Transverse colon (tissue), 4 donors: Measurements from ENCODE around the gene VEGFB. TPM values are rescaled to one million over a fixed set of nuclear protein-coding genes. Genes with fewer than 3 reads are reported as not detected.

Experiments
- DNase-seq: peaks from one replicate; pipeline ENCODE4 v3.0.0-alpha.2; 2019
- H3K27ac ChIP-seq, 4 donors: fragments of 200-600 bp; sonication (generic); 2 replicates each; pipeline ENCODE4 v1.5.1; 2016 to 2018; ENCODE audit warnings: inconsistent platforms in 4 of 4
- H3K27me3 ChIP-seq: fragments of 200-600 bp; sonication (generic); 2 replicates; pipeline ENCODE4 v1.5.1; 2017; ENCODE audit warnings: inconsistent platforms
- H3K36me3 ChIP-seq, 4 donors: fragments of 200-600 bp; sonication (generic); 2 replicates each; pipeline ENCODE4 v1.5.1; 2017 to 2019; ENCODE audit warnings: inconsistent platforms in 4 of 4
- H3K4me1 ChIP-seq, 4 donors: fragments of 200-600 bp; sonication (generic); 2 replicates each; pipeline ENCODE4 v1.5.1; 2017 to 2020; ENCODE audit warnings: inconsistent platforms in 4 of 4
- H3K4me3 ChIP-seq, 4 donors: fragments of 200-600 bp; sonication (generic); 1 replicate in 1 of 4; 2 replicates in 3 of 4; pipeline versions ENCODE4 v1.5.1 to v1.6.1; 2017 to 2019; ENCODE audit warnings: inconsistent platforms in 4 of 4
- H3K9me3 ChIP-seq, 2 donors: fragments of 200-600 bp; sonication (generic); 2 replicates each; pipeline ENCODE4 v1.5.1; 2017 to 2019; ENCODE audit warnings: inconsistent platforms in 2 of 2
- EP300 ChIP-seq: sonication (generic); formaldehyde crosslinking; IDR thresholded peaks from one replicate; pipeline ENCODE4 v1.6.1; 2017; ENCODE audit warnings: antibody characterized with exemption, low read depth
- POLR2A ChIP-seq: fragments of 450-650 bp; IDR thresholded peaks from one replicate; pipeline ENCODE4 v1.6.1; 2016; ENCODE audit warnings: antibody characterized with exemption, mild to moderate bottlenecking, moderate library complexity
- POLR2AphosphoS5 ChIP-seq, 3 donors: sonication (generic); formaldehyde crosslinking; IDR thresholded peaks; one replicate each; pipeline ENCODE4 v1.6.1; 2016; ENCODE audit warnings: antibody characterized with exemption in 3 of 3
- WGBS, 2 donors: methylation state at CpG; one replicate each; pipeline ENCODE4 v1.1.5; 2018; ENCODE audit warnings: low coverage in 1 of 2; 5-methylcytosine and 5-hydroxymethylcytosine counted together
- in situ Hi-C, 4 donors: fragments of 200-750 bp; cut with MboI; loops; one replicate each; pipeline versions ENCODE4 v1.15.0 to v1.15.1; 2017; ENCODE audit warnings: low sequenced_read_pairs in 3 of 4, low pct_ligation_motif_present in 1 of 4, low pct_unique_long_range_greater_than_20kb in 1 of 4
- intact Hi-C: fragments of 100-400 bp; cut with DNase I; formaldehyde crosslinking; loops from one replicate; pipeline ENCODE4 v1.15.1; 2023; ENCODE audit warnings: low total_unique reads
- total RNA-seq, 4 donors: library from RNA; depleted of rRNA; stranded (reverse); fragments of >200 nt; gene quantifications; one replicate each; pipeline ENCODE4 v1.1.0, GENCODE V29; 2016
- TF ChIP-seq, protein P1 (sequence below), 5 experiments: fragments of 200-600 bp in 3 of 5; fragments of 450-650 bp in 2 of 5; sonication (generic) in 3 of 5; IDR thresholded peaks; 1 replicate in 2 of 5; 2 replicates in 3 of 5; pipeline ENCODE4 v1.5.1; 2016 to 2017; ENCODE audit warnings: antibody characterized with exemption in 5 of 5, inconsistent platforms in 3 of 5, mild to moderate bottlenecking in 2 of 5, moderate library complexity in 1 of 5

The VEGFB gene
- total RNA-seq, 4 donors from 2014 or later = 34.0 to 84.9 (median 36.8) TPM

DNA sequence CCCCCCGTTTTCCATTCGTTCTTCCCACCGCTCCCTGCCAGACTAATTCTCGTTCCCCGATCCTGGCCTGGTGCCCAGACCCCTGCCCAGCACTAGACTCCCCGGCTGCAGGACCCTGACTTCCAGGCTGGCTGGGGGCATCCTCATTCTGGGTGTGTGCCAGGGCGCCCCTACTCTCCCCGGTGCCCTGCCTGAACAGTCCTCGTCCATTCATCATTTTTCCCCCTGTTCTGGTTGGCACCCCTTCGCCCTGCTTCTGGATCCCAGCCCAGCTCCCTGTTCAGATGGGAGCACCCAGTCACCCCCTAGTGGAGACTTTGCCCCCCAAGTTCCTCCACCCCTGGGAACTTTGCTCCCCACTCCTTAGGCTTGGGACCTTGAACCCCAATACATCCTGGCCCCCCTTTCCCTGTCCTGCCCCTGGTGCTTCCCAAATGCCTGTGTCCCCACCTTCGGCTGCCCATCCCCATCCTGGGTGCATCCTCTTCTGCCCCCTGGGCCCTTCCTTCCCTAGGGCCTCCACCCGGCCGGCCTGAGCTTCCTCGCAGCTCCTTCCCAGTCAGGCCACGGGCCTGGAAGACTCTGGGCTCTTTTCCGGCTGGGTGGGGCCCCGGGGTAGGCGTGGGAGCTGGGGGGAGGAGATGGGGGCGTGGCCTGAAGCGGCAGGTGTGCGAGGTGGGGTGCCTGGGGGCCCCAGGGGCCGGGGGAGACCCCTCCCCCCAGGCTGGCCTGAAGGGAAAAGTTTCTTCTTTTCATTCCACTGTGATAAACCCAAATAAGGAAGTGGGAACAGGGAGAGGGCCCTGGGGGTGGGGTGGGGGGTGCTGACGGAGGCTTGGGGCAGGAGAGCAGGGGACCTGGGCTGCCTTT, 17.9 kb downstream of the VEGFB start:
- Histone ChIP-seq H3K36me3 (peaks cover 0 to 20% (median 0%) of the 10 kb centered on the region in 4 donors), H3K4me3 (peak overlapping the region; percentile 65 to 91 (median 86)), H3K4me1 (peaks cover 15 to 42% (median 29%) of the 10 kb centered on the region in 4 donors), H3K9me3 (no peaks in the 10 kb centered on the region), H3K27me3 (no peaks in the 10 kb centered on the region), H3K27ac (peak overlapping the region; percentile 84 to 91 (median 88))
- 4 to 6% methylated on average over 10 to 23 of the region's 23 CpGs for WGBS, 2 donors
- intact Hi-C loops = loop anchor here (5.0 kb wide), 1 partner anchor 50 kb away; the partner anchor contains the start of gene CATSPERZ
- TF ChIP-seq POLR2AphosphoS5 (IDR thresholded peaks at IDR 0.05) (peak; percentile 74 to 83 (median 77)), POLR2A (peak; percentile 88), EP300 (no peak)
- TF ChIP-seq, protein P1, sequence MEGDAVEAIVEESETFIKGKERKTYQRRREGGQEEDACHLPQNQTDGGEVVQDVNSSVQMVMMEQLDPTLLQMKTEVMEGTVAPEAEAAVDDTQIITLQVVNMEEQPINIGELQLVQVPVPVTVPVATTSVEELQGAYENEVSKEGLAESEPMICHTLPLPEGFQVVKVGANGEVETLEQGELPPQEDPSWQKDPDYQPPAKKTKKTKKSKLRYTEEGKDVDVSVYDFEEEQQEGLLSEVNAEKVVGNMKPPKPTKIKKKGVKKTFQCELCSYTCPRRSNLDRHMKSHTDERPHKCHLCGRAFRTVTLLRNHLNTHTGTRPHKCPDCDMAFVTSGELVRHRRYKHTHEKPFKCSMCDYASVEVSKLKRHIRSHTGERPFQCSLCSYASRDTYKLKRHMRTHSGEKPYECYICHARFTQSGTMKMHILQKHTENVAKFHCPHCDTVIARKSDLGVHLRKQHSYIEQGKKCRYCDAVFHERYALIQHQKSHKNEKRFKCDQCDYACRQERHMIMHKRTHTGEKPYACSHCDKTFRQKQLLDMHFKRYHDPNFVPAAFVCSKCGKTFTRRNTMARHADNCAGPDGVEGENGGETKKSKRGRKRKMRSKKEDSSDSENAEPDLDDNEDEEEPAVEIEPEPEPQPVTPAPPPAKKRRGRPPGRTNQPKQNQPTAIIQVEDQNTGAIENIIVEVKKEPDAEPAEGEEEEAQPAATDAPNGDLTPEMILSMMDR (IDR thresholded peaks at IDR 0.05) = peak; percentile 31 to 70 (median 50)
- peak; percentile 89 for DNase-seq
- in situ Hi-C loops = no loop called here

DNA sequence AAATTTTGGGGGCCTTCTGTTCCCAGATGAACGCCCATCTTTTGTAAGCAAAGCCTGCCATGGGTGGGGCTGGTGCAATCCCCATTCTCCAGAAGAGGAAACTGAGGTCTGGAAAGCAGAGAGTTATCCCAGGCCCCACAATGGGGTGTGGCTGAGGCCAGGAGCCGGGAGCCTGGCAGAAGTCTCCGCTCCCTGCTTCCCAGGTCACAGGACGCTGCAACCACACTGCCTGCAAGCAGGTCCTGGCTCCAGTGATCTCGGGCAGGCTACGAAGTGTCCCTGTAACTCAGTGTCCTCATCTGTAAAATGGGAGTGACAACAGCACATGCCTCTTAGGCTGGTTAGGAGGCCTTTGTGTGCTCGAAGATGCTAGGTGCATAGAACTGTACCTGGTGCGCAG, 18.7 kb downstream of the VEGFB start:
- no peaks in the 10 kb centered on the region for H3K9me3 ChIP-seq
- H3K4me1 ChIP-seq = peaks cover 15 to 37% (median 23%) of the 10 kb centered on the region in 4 donors
- peak overlapping the region in 2 of 4 donors; percentile 65 to 86 for H3K4me3 ChIP-seq
- in situ Hi-C loops (no loop called here), intact Hi-C loops (loop anchor here (5.0 kb wide), 1 partner anchor 49 kb away; the partner anchor contains the start of gene CATSPERZ)
- TF ChIP-seq EP300 (no peak), POLR2AphosphoS5 (IDR thresholded peaks at IDR 0.05) (no peak), POLR2A (no peak)
- TF ChIP-seq, protein P1 (IDR thresholded peaks at IDR 0.05) = no peak
- peaks cover 0 to 20% (median 0%) of the 10 kb centered on the region in 4 donors for H3K36me3 ChIP-seq
- DNase-seq = no peak
- WGBS, 2 donors = 72% methylated on average over 8 of the region's 8 CpGs; no CpG with 5 or more reads in 1 of the 2 donors
- no peaks in the 10 kb centered on the region for H3K27me3 ChIP-seq
- peak overlapping the region; percentile 84 to 91 (median 88) for H3K27ac ChIP-seq

DNA sequence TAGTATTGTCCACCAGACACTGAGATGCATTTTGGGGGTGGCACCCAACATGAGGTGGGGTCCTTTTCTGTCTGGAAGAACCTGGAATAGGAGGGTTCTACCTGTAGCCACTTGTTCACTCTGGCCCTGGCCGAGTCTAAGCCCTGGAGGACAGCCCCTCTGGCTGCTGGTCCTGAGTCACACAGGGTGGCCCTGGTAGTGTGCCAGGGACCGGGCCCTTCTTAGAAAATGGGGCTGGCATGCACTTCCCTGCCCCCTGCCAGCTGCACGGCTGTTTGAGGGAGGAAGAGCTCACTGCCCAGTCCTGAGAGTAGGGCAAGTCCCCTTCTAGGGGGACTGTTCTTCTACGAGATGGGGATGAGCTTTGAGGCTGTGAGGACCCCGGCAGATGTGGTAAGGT, 19.1 kb downstream of the VEGFB start:
- Histone ChIP-seq H3K9me3 (no peaks in the 10 kb centered on the region), H3K27me3 (no peaks in the 10 kb centered on the region), H3K4me3 (no peak overlapping the region), H3K36me3 (peaks cover 0 to 21% (median 0%) of the 10 kb centered on the region in 4 donors), H3K4me1 (peaks cover 15 to 36% (median 23%) of the 10 kb centered on the region in 4 donors), H3K27ac (peak overlapping the region in 1 of 4 donors; percentile 84)
- intact Hi-C loops (loop anchor here (5.0 kb wide), 1 partner anchor 49 kb away; the partner anchor contains the start of gene CATSPERZ), in situ Hi-C loops (no loop called here)
- peak; percentile 19 for DNase-seq
- 66% methylated on average over 5 of the region's 5 CpGs; no CpG with 5 or more reads in 1 of the 2 donors for WGBS, 2 donors
- TF ChIP-seq EP300 (no peak), POLR2A (no peak), POLR2AphosphoS5 (IDR thresholded peaks at IDR 0.05) (no peak)
- TF ChIP-seq, protein P1 (IDR thresholded peaks at IDR 0.05) = no peak

DNA sequence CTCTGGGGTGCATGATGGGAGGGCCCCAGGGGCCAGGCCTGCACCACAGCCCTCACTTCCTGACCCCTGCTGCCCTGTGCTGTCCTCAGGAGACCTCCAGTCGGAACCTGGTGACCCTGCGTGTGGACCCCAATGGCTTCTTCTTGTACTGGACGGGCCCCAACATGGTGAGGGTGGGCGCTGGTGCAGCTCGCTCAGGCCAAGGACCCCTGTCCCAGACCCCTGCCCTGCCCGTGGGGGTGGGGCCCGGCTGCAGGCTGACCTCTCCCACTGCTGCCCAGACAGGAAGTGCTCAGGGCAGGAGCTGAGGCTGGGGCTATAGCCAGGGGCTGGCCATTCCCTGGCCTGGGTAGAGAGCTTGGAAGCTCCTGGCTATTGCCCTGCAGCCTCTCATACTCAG, 19.9 kb downstream of the VEGFB start:
- 86% methylated on average over 7 of the region's 7 CpGs; no CpG with 5 or more reads in 1 of the 2 donors for WGBS, 2 donors
- in situ Hi-C loops = no loop called here
- no peak overlapping the region for H3K4me3 ChIP-seq
- TF ChIP-seq, protein P1 (IDR thresholded peaks at IDR 0.05) = no peak
- no peak for TF ChIP-seq POLR2AphosphoS5 (IDR thresholded peaks at IDR 0.05)
- intact Hi-C loops = loop anchor here (5.0 kb wide), 1 partner anchor 48 kb away; the partner anchor contains the start of gene CATSPERZ
- no peaks in the 10 kb centered on the region for H3K27me3 ChIP-seq
- H3K4me1 ChIP-seq = peaks cover 15 to 36% (median 23%) of the 10 kb centered on the region in 4 donors
- no peak overlapping the region for H3K27ac ChIP-seq
- H3K9me3 ChIP-seq = no peaks in the 10 kb centered on the region
- no peak for DNase-seq
- H3K36me3 ChIP-seq = peaks cover 0 to 29% (median 0%) of the 10 kb centered on the region in 4 donors
